Measurements from ENCODE around the gene TCERG1L.
A peak's percentile ranks its signal among the peaks of the same experiment; 100 is the strongest.

TCERG1L gene

GRCh38 chr10:131053192-131053591 is 258.3 kb downstream of the TCERG1L start:
- no peak for DNase-seq

DNA sequence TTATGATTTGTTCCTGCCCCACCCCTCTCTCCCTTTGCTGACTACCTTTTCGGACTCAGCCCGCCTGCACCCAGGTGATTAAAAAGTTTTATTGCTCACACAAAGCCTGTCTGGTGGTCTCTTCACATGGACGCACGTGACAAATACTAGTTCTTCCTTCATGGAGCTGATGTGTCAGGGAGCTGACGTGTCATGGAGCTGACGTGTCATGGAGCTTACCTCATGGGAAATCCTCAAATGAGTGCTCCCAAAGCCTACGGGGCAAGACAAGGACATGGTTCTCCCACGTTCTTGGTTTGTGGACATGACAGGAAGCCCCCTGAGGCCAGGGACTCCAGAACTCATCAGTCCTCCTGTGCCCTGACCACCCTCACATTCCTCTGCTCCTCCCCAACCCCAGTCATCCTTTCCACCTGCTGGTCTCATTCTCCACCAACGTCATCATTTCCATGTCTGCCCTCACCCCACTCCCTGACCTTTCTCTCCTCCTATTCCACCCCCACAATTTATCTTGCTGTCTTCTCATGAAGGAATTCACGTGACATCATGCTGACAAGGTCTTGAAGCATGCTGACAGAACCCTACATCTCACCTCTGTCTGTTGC is 261.3 kb downstream of the TCERG1L start:
- no peak for DNase-seq

DNA sequence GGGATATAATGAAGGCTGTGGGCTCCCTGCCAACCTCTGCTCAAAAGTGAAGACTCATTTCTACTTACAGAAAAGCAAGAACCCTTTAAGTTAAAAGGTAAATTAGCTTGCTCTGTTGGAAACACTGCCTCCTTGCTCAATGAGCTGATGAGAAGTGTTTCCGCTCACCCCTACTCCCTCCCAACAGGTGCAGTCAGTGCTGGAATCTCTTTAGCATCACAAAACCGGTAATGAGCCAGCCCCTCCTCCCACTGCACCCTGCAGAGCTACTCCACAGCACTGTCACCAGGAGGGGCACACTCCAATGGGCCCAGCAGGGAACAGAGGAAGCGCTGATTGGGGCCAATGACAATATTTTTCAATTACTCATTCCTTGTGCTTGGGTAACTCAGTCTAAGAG is 262.5 kb downstream of the TCERG1L start:
- DNase-seq, result peak; percentile 72

DNA sequence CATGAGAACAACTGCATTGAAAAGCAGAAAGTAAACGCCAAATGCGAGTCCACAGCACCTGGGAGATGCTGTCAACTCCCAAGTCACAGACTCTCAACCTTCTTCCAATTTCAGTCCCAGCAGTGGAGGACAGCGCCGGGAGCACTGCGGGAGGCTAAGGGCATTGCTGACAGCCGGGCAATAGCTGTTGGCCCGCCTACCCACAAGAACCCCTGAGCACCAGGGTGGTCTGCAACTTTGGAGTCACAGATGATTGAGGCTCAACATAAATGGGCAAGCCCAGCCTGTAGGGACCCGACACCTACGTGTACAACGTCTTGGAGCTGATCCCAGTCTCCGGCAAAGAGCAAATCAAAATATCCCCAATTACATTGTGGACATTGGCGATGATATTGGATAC is 262.9 kb downstream of the TCERG1L start:
- no peak for DNase-seq

DNA sequence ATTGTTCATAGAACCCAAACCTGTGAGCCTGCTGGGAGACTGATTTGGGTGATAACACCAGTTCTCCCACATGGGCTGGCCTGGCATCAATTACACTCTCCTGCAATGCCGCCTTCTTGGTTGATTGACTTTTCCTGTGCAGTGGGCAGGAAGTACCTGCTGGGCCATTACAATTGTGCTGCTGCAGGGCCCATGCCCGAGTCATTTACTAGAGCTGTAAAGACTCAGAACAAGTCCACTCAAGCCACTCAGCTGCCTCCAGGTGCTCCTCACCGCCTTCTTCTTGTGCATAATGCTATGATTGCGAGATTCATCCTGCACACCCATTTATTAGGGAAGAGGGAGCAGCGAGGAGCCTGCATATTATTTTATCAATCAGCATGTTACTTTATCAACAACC is 264.0 kb downstream of the TCERG1L start:
- no peak for DNase-seq

DNA sequence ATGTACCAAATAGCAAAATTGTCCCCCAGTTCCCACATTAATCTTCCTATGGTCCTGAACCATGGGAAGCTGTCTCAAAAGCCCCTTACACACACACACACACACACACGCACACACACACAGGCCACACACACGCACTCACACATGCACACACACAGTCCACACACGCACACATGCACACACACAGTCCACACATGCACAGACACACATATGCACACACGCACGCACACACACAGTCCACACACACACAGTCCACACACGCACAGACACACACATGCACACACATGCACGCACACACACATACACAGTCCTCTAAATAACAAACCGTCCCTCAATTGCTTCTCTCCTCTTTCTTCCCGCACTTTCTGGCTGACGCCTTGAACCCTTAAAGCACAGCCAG is 265.3 kb downstream of the TCERG1L start:
- DNase-seq, result no peak

GRCh38 chr10:131044379-131045111 is 267.0 kb downstream of the TCERG1L start:
- DNase-seq, result no peak

DNA sequence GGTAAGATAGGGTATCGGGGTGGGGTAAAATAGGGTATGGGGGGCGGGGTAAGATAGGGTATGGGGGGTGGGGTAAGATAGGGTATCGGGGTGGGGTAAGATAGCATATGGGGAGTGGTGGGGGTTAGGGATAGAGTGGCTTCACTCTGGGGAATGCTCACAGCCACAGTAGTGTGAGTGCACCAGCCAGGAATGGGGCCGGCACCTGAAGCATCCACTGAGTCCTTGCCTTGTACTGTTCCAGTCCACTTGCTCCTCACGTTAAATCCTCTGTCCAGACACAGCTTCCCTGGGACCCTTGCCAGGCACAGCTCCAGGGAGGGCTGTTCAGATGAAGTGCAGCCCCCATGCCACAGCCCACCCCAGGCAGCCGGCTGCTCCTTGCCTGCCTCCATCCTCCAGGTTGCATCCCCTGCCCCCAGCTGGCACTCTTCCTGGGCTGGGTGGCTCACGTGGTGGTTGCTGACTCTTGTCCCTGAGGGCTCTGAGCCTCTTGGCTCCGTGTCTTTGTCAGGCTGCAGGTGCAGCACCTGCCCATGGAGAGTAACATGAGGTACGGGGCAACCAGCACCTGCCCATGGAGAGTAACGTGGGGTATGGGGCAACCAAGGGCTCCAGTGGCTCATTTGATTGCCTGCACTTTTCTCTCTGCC is 268.4 kb downstream of the TCERG1L start:
- peak; percentile 73 for DNase-seq
